HepG2 (cell line): ENCODE measurements around the gene BAMBI. TPM values are rescaled to one million over a fixed set of nuclear protein-coding genes. Genes with fewer than 3 reads are reported as not detected.

Source experiments
- ATAC-seq: fragments of 200-7000 bp; cut with Tn5 transposase; 3 replicates; pipeline ENCODE4 v1.9.1; 2020; ENCODE audit warnings: mild to moderate bottlenecking, moderate library complexity
- BruUV-seq: library from RNA; stranded (reverse); fragments of 400-500 nt; replicated peaks from 2 replicates; lab custom pipeline; 2021; lab: Mats Ljungman, UMichigan
- CTCF ChIA-PET: fragments of 300-600 bp; formaldehyde crosslinking; extraction: SDS; loops from one replicate; lab custom pipeline; 2021; ENCODE audit warnings: low total read pairs, inconsistent platforms, low intra/inter-chr PET ratio; lab: Yijun Ruan, JAX
- POLR2A ChIA-PET: fragments of 350-600 bp; sonication (Branson Sonifier 250); formaldehyde crosslinking; loops from one replicate; lab custom pipeline; 2020; ENCODE audit warnings: antibody characterized with exemption, inconsistent platforms; lab: Yijun Ruan, JAX
- DNase-seq: peaks from one replicate; pipeline ENCODE4 v3.0.0-alpha.2; 2015; ENCODE audit warnings: low spot score
- FAIRE-seq: peaks from 3 replicates; lab custom pipeline; 2011; peaks lifted over from hg19 to GRCh38; lab: Jason Lieb, UNC
- H2AFZ ChIP-seq: one replicate; pipeline ENCODE4 v1.6.1; 2011; ENCODE audit warnings: low read length, inconsistent platforms
- H3K27ac ChIP-seq: fragments of 300-600 bp; 3 replicates; pipeline ENCODE4 v1.8.0; 2011; ENCODE audit warnings: mixed run types, mild to moderate bottlenecking, mixed read lengths, low read length, inconsistent platforms; ENCODE audit not compliant: insufficient read depth; ENCODE audit errors: extremely low read length
- H3K27me3 ChIP-seq, 2 experiments: fragments of 200-600 bp in 1 of 2; 2 replicates in 1 of 2; 3 replicates in 1 of 2; pipeline versions ENCODE4 v1.6.0 to v1.8.0; 2011; ENCODE audit warnings: low read length in 2 of 2, mild to moderate bottlenecking in 2 of 2, moderate library complexity in 2 of 2, inconsistent platforms in 1 of 2; ENCODE audit not compliant: insufficient read depth in 2 of 2, control insufficient read depth in 1 of 2
- H3K36me3 ChIP-seq, 2 experiments: fragments of 200-600 bp in 1 of 2; replicated peaks in 1 of 2; 2 replicates in 1 of 2; 3 replicates in 1 of 2; pipeline versions ENCODE4 v1.5.1 to v1.8.0; 2011; ENCODE audit warnings: low read length in 2 of 2, inconsistent platforms in 1 of 2; ENCODE audit not compliant: insufficient read depth in 2 of 2, control insufficient read depth in 1 of 2
- H3K4me1 ChIP-seq: 2 replicates; pipeline ENCODE4 v1.5.1; 2012; ENCODE audit warnings: low read length, inconsistent platforms; ENCODE audit not compliant: insufficient read depth
- H3K4me2 ChIP-seq: 2 replicates; pipeline ENCODE4 v1.6.0; 2011; ENCODE audit warnings: low read depth, low read length, inconsistent platforms
- H3K4me3 ChIP-seq, 3 experiments: fragments of 200-600 bp in 1 of 3; sonication (generic), shearing (Covaris generic) in 1 of 3; replicated peaks in 1 of 3; 2 replicates each; pipeline ENCODE4 v1.5.1; 2011 to 2016; ENCODE audit warnings: low read length in 3 of 3, inconsistent platforms in 2 of 3, low read depth in 2 of 3, mild to moderate bottlenecking in 2 of 3, control low read depth in 1 of 3, mixed read lengths in 1 of 3; ENCODE audit not compliant: insufficient read depth in 1 of 3
- H3K79me2 ChIP-seq: one replicate; pipeline ENCODE4 v1.6.1; 2011; ENCODE audit warnings: low read length, inconsistent platforms; ENCODE audit not compliant: insufficient read depth
- H3K9ac ChIP-seq: 2 replicates; pipeline ENCODE4 v1.6.0; 2011; ENCODE audit warnings: mild to moderate bottlenecking, low read depth, low read length, inconsistent platforms; ENCODE audit not compliant: insufficient read depth
- H3K9me3 ChIP-seq: 2 replicates; pipeline ENCODE4 v1.5.1; 2012; ENCODE audit warnings: mild to moderate bottlenecking, low read length
- H4K20me1 ChIP-seq: 2 replicates; pipeline ENCODE4 v1.6.0; 2011; ENCODE audit warnings: inconsistent platforms, mild to moderate bottlenecking, low read length, moderate library complexity; ENCODE audit not compliant: insufficient read depth
- FOXO1 ChIP-seq: sonication (generic); formaldehyde crosslinking; IDR thresholded peaks from 2 replicates; pipeline ENCODE4 v1.4.0; 2020; ENCODE audit warnings: missing genetic modification reagents
- REPIN1 ChIP-seq: sonication (generic); formaldehyde crosslinking; IDR thresholded peaks from 2 replicates; pipeline ENCODE4 v1.8.0; 2022; ENCODE audit warnings: missing genetic modification reagents, low read depth, mild to moderate bottlenecking, borderline replicate concordance
- REXO4 ChIP-seq: sonication (generic); formaldehyde crosslinking; IDR thresholded peaks from 2 replicates; pipeline ENCODE4 v1.8.0; 2022; ENCODE audit warnings: missing genetic modification reagents, mild to moderate bottlenecking, borderline replicate concordance
- SAFB2 ChIP-seq: sonication (generic); formaldehyde crosslinking; IDR thresholded peaks from 2 replicates; pipeline ENCODE4 v1.5.1; 2020; ENCODE audit warnings: missing genetic modification reagents, low read depth, mild to moderate bottlenecking, borderline replicate concordance
- SIX1 ChIP-seq: sonication (generic); formaldehyde crosslinking; IDR thresholded peaks from 2 replicates; pipeline ENCODE4 v1.4.0; 2020; ENCODE audit warnings: missing genetic modification reagents, borderline replicate concordance
- WIZ ChIP-seq: sonication (generic); formaldehyde crosslinking; IDR thresholded peaks from 2 replicates; pipeline ENCODE4 v1.5.1; 2020; ENCODE audit warnings: mild to moderate bottlenecking, missing genetic modification reagents
- XBP1 ChIP-seq: sonication (generic); formaldehyde crosslinking; IDR thresholded peaks from 2 replicates; pipeline ENCODE4 v1.5.0; 2020; ENCODE audit warnings: missing genetic modification reagents
- ZNF550 ChIP-seq: sonication (generic); formaldehyde crosslinking; IDR thresholded peaks from 2 replicates; pipeline ENCODE4 v1.4.0; 2020; ENCODE audit warnings: mild to moderate bottlenecking, missing genetic modification reagents, borderline replicate concordance
- ZNF577 ChIP-seq: sonication (generic); formaldehyde crosslinking; IDR thresholded peaks from 2 replicates; pipeline ENCODE4 v1.4.0; 2020; ENCODE audit warnings: mild to moderate bottlenecking, low read depth, missing genetic modification reagents, borderline replicate concordance
- ZNF670 ChIP-seq: sonication (generic); formaldehyde crosslinking; IDR thresholded peaks from 2 replicates; pipeline ENCODE4 v1.8.0; 2022; ENCODE audit warnings: mild to moderate bottlenecking, missing genetic modification reagents, borderline replicate concordance
- ZSCAN25 ChIP-seq: sonication (generic); formaldehyde crosslinking; IDR thresholded peaks from 2 replicates; pipeline ENCODE4 v1.8.0; 2022; ENCODE audit warnings: mild to moderate bottlenecking, missing genetic modification reagents
- WGBS: methylation state at CpG from one replicate; pipeline ENCODE4 v1.1.6; 2017; ENCODE audit warnings: low lambda C conversion rate; 5-methylcytosine and 5-hydroxymethylcytosine counted together
- in situ Hi-C: cut with HindIII; loops from 2 replicates; pipeline ENCODE4 v1.10.0; 2017; ENCODE audit warnings: low pct_unique_long_range_greater_than_20kb; ENCODE audit not compliant: extremely low pct_ligation_motif_present
- intact Hi-C: fragments of 100-400 bp; cut with micrococcal nuclease; formaldehyde crosslinking; loops from one replicate; pipeline ENCODE4 v1.10.0; 2022; ENCODE audit not compliant: unreplicated experiment
- polyA plus RNA-seq, 8 experiments: library from polyadenylated mRNA; depleted of rRNA in 3 of 8; stranded (reverse) in 7 of 8; unstranded in 1 of 8; fragments of >200 nt; fragmentation: Illumina TruSeq in 4 of 8; extraction: Trizol in 4 of 8; gene quantifications; 2 replicates each; pipeline versions ENCODE4 v1.2.1 to v1.2.3, GENCODE V29; 2011 to 2016; ENCODE audit warnings: low read depth in 4 of 8, missing spikeins in 1 of 8, mixed read lengths in 1 of 8; ENCODE audit not compliant: insufficient read depth in 1 of 8
- total RNA-seq, 5 experiments: library from RNA; depleted of rRNA; stranded (reverse); fragments of >200 nt; fragmentation: Illumina TruSeq; extraction: Trizol; gene quantifications; 2 replicates each; pipeline ENCODE4 v1.2.3, GENCODE V29; 2016; ENCODE audit warnings: low read depth in 1 of 5
- TF ChIP-seq, protein P1 (sequence below): sonication (generic); formaldehyde crosslinking; IDR thresholded peaks from 2 replicates; pipeline ENCODE4 v1.8.0; 2022; ENCODE audit warnings: mild to moderate bottlenecking, missing genetic modification reagents, moderate library complexity
- TF ChIP-seq, protein P2 (sequence below): sonication (generic); formaldehyde crosslinking; IDR thresholded peaks from 2 replicates; pipeline ENCODE4 v1.4.0; 2020; ENCODE audit warnings: missing genetic modification reagents
- TF ChIP-seq, protein P3 (sequence below): sonication (generic); formaldehyde crosslinking; IDR thresholded peaks from 2 replicates; pipeline ENCODE4 v1.9.0; 2021; ENCODE audit warnings: missing genetic modification reagents, borderline replicate concordance

Gene BAMBI
- total and polyA plus RNA-seq, 2 of the 13 experiments (the other 11 are each of a cell fraction or from before 2014, with no cell fraction given), result 12.0 to 23.6 TPM

DNA sequence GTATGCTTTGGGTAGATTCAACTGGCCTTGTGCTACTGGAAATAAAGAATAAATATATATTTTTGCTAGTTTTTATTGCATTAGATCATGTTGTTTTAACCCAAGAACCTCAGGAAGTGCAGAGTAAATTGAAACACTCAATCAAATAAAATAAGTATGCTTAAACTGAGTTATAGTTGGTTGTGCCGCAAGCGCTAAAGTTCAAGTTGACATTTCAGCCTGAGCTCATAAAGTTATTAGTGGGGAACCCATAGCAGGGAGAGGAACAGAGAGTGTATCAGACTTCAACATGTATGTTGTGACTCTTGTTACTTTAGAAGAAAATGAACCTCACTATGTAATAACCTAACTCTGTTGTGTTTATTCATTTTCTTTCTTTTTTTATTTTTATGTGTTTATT lies 25.2 kb upstream of the BAMBI start:
- POLR2A ChIA-PET, result no interaction called here
- TF ChIP-seq FOXO1 (CRISPR knock-in tag) (no peak), XBP1 (CRISPR knock-in tag) (no peak), ZNF550 (CRISPR knock-in tag) (no peak), WIZ (CRISPR knock-in tag) (no peak), REXO4 (CRISPR knock-in tag) (no peak)
- TF ChIP-seq, protein P1, sequence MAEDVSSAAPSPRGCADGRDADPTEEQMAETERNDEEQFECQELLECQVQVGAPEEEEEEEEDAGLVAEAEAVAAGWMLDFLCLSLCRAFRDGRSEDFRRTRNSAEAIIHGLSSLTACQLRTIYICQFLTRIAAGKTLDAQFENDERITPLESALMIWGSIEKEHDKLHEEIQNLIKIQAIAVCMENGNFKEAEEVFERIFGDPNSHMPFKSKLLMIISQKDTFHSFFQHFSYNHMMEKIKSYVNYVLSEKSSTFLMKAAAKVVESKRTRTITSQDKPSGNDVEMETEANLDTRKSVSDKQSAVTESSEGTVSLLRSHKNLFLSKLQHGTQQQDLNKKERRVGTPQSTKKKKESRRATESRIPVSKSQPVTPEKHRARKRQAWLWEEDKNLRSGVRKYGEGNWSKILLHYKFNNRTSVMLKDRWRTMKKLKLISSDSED, result no peak
- TF ChIP-seq, all 625 proteins: peak for 0
- Histone ChIP-seq H3K9ac (no peak overlapping the region), H3K27ac (no peak overlapping the region), H3K9me3 (no peaks in the 10 kb centered on the region), H3K4me3 (no peak overlapping the region), H3K27me3 (no peaks in the 10 kb centered on the region), H3K4me1 (no peaks in the 10 kb centered on the region), H3K36me3 (no peaks in the 10 kb centered on the region), H2AFZ (no peak overlapping the region), H3K4me2 (no peak overlapping the region), H3K79me2 (no peaks in the 10 kb centered on the region), H4K20me1 (no peaks in the 10 kb centered on the region)
- DNase-seq (no peak), ATAC-seq (no peak), FAIRE-seq (no peak)
- in situ Hi-C loops (no loop called here), intact Hi-C loops (no loop called here)
- WGBS, result 72% methylated on average over 2 of the region's 2 CpGs
- no TSS peak for BruUV-seq
- CTCF ChIA-PET, result no interaction called here

DNA sequence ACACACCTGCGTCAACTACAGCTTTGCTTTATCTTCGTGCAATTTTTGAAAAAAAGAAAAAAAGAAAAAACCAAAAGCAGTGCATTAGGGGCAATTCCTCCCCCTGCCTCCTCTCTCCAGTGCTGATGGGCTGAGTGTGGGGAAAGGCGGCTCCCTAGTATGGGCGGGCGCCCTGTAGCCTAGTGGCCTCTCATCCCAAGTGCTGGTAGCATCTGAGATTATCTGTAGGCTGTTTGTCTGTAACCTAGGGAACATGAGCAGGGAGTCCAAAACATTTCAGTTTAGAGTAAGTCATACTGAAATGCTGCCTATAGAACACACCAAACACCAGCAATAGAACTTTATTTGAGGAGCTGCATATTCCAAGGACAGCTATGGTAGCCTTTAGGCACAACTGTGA lies 24.6 kb upstream of the BAMBI start:
- intact Hi-C loops, result no loop called here
- ChIA-PET POLR2A (no interaction called here), CTCF (no interaction called here)
- no peak overlapping the region for H3K9ac ChIP-seq
- H3K27ac ChIP-seq, result no peak overlapping the region
- H3K9me3 ChIP-seq, result no peaks in the 10 kb centered on the region
- H2AFZ ChIP-seq, result no peak overlapping the region
- no peaks in the 10 kb centered on the region for H4K20me1 ChIP-seq
- no peaks in the 10 kb centered on the region for H3K4me1 ChIP-seq
- H3K27me3 ChIP-seq, result no peaks in the 10 kb centered on the region
- H3K79me2 ChIP-seq, result no peaks in the 10 kb centered on the region
- H3K36me3 ChIP-seq, result no peaks in the 10 kb centered on the region
- FAIRE-seq (no peak), ATAC-seq (no peak), DNase-seq (no peak)
- H3K4me2 ChIP-seq, result no peak overlapping the region
- 83% methylated on average over 5 of the region's 5 CpGs for WGBS
- in situ Hi-C loops, result no loop called here
- BruUV-seq, result no TSS peak
- no peak overlapping the region for H3K4me3 ChIP-seq
- TF ChIP-seq ZSCAN25 (CRISPR knock-in tag), result no peak
- TF ChIP-seq ZNF670 (CRISPR knock-in tag), result no peak
- no peak for TF ChIP-seq ZNF577 (CRISPR knock-in tag)
- no peak for TF ChIP-seq SAFB2 (CRISPR knock-in tag)
- no peak for TF ChIP-seq SIX1
- TF ChIP-seq REPIN1 (CRISPR knock-in tag), result no peak
- TF ChIP-seq, protein P2, sequence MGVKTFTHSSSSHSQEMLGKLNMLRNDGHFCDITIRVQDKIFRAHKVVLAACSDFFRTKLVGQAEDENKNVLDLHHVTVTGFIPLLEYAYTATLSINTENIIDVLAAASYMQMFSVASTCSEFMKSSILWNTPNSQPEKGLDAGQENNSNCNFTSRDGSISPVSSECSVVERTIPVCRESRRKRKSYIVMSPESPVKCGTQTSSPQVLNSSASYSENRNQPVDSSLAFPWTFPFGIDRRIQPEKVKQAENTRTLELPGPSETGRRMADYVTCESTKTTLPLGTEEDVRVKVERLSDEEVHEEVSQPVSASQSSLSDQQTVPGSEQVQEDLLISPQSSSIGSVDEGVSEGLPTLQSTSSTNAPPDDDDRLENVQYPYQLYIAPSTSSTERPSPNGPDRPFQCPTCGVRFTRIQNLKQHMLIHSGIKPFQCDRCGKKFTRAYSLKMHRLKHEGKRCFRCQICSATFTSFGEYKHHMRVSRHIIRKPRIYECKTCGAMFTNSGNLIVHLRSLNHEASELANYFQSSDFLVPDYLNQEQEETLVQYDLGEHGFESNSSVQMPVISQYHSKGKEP, result no peak
- TF ChIP-seq, protein P3, sequence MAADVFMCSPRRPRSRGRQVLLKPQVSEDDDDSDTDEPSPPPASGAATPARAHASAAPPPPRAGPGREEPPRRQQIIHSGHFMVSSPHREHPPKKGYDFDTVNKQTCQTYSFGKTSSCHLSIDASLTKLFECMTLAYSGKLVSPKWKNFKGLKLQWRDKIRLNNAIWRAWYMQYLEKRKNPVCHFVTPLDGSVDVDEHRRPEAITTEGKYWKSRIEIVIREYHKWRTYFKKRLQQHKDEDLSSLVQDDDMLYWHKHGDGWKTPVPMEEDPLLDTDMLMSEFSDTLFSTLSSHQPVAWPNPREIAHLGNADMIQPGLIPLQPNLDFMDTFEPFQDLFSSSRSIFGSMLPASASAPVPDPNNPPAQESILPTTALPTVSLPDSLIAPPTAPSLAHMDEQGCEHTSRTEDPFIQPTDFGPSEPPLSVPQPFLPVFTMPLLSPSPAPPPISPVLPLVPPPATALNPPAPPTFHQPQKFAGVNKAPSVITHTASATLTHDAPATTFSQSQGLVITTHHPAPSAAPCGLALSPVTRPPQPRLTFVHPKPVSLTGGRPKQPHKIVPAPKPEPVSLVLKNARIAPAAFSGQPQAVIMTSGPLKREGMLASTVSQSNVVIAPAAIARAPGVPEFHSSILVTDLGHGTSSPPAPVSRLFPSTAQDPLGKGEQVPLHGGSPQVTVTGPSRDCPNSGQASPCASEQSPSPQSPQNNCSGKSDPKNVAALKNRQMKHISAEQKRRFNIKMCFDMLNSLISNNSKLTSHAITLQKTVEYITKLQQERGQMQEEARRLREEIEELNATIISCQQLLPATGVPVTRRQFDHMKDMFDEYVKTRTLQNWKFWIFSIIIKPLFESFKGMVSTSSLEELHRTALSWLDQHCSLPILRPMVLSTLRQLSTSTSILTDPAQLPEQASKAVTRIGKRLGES (CRISPR knock-in tag), result no peak
